GM18526 (cell line): ENCODE measurements around the gene ZSWIM8.

ENCODE experiments used
- POLR2A ChIP-seq: IDR thresholded peaks from 3 replicates; pipeline ENCODE4 v1.6.1; 2011; ENCODE audit not compliant: insufficient read length; ENCODE audit errors: extremely low read depth

The ZSWIM8 gene

GRCh38 chr10:73841526-73842285, 56.3 kb downstream of the ZSWIM8 start:
- TF ChIP-seq POLR2A: no peak

- no peak for TF ChIP-seq POLR2A
Measured at GRCh38 chr10:73842349-73842748, 56.9 kb downstream of the ZSWIM8 start.

GRCh38 chr10:73843261-73843660, 57.9 kb downstream of the ZSWIM8 start:
- TF ChIP-seq POLR2A: no peak

DNA sequence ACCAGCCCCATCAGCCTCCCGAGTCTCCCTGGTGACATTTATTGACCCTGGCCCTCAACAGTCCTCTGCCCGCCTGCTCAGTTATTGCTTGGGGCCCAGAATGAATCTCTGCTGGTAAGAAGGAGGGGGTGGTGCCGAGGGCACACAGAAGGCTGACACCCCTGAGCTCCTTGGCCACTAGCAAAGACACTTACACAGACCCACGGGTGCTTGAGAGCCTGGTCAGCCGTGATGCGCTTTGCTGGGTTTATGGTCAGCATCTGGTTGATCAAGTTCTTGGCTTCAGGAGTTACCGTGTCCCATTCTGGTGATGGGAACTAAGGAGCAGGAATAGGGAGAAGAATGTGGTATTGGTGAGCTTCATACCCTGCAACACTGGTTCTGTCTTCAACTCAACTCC, 61.6 kb downstream of the ZSWIM8 start:
- TF ChIP-seq POLR2A: no peak

GRCh38 chr10:73848821-73849489, 63.5 kb downstream of the ZSWIM8 start:
- no peak for TF ChIP-seq POLR2A

- TF ChIP-seq POLR2A: no peak
Measured at GRCh38 chr10:73850211-73850610, 64.8 kb downstream of the ZSWIM8 start.

DNA sequence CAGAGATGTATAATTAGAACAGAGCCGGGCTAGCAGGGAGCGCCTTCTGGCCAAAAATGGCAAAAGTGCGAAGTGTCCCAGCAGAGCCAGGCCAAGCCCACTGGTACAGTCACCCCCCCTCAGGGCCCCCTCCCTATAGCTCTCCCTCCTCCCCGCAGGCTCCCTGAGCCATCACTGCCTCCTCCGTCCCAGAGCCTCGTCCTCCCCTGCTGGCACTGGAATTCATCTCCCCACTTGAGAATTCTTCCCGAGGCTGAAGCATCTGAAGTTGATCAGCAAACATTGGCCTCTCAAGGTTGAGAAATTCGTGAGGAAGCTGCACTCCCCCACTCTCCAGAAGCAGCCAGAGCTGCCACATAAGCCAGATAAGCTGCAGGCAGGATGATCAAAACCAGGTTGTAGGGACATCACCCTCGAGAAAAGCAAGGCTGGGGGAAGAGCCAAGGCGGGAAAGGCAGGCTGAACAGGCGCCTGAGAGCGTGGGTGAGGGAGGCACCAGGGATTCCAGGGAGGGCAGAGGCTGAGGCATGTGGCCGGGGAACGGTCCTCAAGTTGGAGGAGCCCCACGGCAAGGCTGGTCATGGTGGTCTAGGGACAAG, 65.6 kb downstream of the ZSWIM8 start:
- TF ChIP-seq POLR2A: no peak
